Activated gamma-delta T cell (primary cell): ENCODE results near the gene CRYBG3.

ENCODE experiments used
- DNase-seq: peaks from one replicate; lab custom pipeline; 2025; lab: John Stamatoyannopoulos, UW

Gene CRYBG3

DNA sequence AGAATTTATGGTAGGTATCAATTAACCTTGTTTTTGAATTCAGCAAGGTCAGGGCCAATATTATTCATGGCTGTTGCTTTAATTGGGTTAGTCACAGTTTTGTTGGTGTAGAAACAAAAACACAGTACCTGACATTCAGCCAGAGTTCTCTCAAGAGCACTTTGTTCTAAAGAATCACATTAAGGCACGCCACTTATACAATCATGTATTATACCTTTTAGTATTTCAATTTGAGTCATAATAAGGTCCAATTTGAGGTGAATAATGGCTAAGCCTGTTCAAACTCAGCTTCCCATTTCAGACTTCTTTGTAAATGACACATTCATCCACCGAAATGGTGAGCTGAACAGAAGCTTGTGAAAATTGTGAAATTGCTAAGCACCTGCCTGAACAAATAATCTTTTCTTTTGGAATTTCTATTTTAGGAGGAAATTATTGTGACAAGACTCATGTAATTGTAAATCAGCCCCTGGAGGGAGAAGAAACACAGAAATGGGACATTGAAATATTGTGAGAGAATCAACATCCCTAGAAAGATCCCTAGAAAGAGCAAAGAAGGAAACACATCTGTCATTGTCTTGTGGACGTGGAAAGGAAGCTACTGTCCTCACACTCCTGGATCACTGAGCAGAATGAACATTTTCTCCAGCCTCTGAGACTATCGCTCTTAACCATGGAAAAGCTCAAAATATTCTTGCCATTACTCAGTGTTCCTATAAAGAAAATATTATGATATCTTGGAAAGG is 121.2 kb downstream of the CRYBG3 start:
- DNase-seq = no peak

GRCh38 chr3:97948351-97949109 is 126.7 kb downstream of the CRYBG3 start:
- no peak for DNase-seq

- DNase-seq = no peak
Measured at GRCh38 chr3:97949110-97949485, 127.3 kb downstream of the CRYBG3 start.

- DNase-seq = no peak
Measured at GRCh38 chr3:97949743-97950142, 127.9 kb downstream of the CRYBG3 start.

DNA sequence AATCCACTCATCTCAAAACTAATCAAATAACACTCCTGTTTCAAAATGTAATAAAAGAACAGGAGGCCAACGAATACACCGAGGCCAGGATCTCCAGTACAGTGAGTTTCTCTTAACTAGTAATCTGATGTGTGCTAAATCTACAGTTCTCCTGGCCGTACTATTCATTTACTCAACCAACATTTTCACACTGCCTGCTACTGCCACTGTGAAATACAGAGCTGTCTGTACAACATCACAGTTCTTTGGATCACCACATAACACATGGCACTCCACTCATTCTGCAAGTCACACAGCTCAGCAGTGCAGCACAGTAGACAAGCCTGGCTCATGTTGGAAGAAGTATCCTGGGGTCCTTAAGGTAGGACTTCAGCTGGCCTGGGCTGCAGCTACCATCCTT is 128.5 kb downstream of the CRYBG3 start:
- DNase-seq = no peak

DNA sequence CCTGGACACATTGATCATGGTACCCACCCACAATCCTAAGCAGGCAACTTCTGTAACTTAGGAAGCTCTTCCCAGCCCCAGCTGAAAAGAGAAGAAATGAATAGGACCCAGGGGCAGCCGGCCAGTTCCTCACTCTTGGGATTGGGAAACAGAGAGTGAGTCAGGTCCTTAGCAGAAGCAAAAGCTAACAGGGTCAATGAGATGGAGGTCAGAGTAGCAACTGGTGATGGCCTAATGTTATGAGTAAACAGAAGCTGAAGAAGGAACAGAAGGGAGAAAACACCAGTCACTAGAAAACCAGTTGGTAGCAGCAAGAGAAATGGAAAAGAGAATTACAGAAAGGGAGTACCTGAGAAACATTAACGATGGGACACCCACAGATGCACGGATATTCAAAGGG is 130.5 kb downstream of the CRYBG3 start:
- DNase-seq = no peak

- DNase-seq = no peak
Measured at GRCh38 chr3:97952872-97953271, 131.1 kb downstream of the CRYBG3 start.

- no peak for DNase-seq
Measured at GRCh38 chr3:97954228-97954827, 132.5 kb downstream of the CRYBG3 start.

DNA sequence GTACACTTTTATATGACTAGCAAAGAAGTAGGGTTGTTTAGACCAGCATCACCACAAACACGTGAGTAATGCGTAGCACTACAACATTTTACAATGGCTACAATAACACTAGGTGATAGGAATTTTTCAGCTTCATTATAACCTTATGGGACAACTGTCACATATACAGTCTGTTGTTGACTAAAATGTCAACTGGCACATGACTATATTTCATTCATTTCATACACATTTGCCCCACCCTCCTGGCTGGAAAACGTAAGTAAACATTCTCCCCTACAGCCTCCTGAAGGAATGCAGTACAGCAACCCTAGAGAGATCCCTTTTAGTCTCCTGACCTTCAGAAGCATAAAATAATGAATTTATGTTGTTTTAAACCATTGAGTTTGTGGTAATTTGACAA is 134.2 kb downstream of the CRYBG3 start:
- DNase-seq = no peak

DNA sequence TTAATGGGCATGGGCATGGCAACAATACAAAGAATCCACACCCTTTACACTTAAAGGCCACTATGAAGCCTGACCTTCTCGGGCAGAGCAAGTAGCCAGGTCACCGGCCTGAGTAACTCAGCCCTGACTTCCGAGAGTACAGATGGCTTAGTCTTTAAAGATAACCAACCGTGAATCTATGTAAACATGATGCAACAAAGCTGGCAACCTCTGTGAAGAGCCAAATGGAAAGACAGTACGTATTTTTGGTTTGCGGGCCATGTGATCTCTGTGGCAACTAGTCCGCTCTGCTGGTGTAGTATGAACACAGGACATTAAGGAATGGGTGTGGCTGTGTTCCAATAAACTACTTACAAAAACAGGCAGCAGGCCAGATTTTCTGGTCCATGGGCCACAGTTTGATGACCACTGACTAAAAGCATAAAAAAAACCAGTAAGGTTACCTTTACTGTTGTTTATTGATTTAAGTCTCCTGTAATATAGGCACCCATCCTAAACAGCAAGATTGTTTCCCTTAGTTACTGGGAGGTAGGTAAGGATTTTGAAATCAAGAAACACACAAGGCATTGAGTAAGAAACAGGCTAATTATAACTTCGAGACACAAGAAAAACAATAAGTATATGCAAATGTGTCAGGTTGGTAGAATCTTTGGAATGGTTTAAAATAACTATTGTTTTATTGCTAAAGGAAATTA is 136.0 kb downstream of the CRYBG3 start:
- DNase-seq = no peak

DNA sequence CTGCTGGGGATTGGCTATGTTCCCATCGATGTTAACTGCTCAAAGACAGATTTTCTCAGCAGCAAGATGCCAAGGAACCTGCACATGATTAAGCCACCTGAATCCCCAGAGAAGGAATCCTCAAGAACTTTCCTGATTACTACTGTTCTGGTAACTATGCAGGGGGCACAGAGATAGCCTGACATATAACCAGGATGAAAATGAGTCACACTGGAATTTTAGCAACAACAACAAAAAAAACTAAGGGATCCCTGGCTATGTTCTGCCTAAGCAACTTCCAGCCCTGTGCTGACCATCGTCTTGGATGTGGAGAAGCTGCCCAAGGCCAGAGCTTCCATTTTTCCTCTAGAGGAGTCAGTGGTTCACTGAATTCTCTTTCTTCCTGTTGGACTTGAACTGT is 136.6 kb downstream of the CRYBG3 start:
- no peak for DNase-seq

DNA sequence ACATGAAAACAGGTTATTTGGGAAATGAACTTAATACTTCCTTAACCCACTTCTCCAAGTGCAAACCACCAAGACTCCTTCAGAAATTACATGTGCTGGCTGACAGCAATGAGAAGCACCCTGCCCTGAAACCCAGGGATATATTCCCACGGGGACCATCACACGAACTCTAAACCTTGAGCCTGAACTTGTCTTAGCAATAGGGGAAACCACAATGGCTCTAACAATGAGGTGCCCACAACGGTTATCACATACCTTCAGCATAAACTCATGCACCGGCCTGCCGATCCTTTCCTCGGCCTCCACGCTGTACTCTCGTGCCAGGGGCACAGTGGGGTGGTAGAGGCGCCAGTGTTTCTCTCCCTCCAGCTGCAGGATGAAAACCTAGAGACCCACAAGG is 137.0 kb downstream of the CRYBG3 start:
- DNase-seq = no peak

DNA sequence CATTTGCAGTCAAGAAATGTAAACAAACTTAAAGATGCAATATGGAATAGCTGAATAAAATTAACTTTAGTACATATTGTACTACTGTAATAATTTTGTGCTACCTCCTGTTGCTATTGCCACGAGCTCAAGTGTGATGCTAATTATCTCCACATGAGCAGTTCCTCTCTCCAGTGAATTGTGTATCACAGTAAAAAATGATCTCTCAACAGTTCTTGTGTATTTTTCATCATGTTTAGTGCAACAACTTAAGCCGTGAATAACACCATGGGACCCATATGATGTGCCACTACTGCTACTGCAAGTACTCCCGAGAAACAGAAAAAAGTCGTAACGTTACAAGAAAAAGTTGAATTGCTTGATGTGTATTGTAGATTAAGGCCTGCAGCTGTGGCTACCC is 138.1 kb downstream of the CRYBG3 start:
- no peak for DNase-seq

- no peak for DNase-seq
Measured at GRCh38 chr3:97960551-97960950, 138.7 kb downstream of the CRYBG3 start.

DNA sequence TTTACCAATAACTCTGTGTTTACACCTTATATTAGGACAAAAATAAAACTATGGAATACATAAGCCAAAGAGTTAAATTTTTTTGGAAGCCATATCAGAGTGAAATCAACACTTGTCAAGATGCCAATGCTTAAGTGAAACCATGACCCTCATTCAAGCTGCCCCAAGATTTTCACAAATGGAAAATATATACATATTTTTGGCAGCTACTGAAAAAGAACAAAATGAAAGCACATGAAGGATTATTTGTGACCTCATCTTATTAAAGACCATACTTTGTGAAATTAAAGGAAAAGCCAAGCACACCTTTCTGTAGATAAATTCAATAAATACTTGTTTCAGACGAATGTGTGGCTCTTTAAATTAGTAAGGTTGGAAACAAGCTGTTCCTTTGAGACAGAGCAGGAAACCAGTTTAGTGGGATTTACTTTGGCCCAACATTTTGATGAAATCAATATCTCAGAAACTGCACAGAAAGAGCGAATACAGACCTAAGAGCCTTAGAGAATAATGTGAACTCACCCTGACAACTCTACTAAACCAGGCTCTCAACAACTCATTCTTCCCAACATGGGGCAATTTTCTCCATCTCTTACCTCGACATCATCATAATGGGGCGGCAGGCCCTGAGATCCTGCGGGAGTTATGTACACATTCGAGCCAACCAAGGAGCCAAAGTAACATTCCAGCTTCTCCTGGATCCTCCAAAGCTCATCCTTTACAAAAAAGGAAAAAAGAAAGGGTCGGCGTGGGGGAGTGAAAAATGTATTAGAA is 139.4 kb downstream of the CRYBG3 start:
- DNase-seq = no peak

DNA sequence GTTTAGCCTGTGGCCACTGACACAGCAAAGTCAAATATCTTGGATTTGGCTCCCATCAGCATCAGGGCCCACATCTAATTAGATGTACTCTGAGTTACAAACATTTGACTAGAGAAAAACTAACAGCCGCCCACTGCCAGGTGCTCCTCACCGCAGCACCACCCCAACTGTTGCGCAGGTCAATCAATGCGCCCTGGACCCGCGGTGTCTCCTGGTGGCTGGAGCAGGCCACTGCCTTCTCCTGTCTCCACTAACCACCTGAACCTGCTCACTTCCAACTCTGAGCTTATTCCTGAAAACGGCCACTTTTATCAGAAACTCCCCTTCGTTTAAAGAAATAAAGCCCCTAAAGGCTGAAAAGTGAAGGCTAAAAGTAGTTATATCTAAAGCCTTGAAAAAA is 146.2 kb downstream of the CRYBG3 start:
- DNase-seq = no peak

DNA sequence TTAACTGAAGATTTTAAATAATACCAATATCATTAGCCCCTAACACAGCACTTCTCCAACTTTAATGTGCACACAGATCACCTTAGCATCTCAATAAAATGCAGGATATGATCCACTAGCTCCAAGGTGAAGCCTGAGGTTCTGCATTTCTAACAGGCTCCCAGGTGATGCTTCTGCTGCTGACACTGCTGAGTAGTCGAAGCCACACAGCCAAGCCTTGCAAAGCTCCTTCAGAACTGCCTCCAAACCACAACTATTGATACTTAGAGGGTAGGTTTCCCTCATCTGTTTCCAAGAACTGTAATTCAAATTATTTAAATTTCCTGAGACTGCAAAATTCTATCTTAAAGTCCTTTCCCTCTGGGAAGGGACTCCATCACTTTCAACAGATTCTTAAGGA is 146.6 kb downstream of the CRYBG3 start:
- no peak for DNase-seq

DNA sequence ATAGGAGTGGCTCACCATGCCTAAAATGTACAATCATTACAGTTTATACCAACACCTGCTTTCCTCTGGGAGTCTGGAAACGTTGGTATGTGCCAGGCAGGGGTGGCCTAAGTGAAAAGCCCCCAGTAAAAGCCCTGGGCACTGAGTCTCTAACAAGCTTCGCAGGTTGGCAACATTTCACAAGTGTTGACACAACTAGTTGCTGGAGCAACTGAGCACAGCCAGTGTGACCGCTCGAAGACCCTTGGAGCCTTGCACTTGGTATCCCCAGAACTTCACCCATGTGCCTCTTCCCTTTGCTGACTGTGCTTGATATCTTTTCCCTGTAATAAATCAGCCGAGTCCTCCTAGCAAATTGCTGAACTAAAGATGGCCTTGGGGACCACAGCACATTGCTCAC is 147.7 kb downstream of the CRYBG3 start:
- DNase-seq = no peak

DNA sequence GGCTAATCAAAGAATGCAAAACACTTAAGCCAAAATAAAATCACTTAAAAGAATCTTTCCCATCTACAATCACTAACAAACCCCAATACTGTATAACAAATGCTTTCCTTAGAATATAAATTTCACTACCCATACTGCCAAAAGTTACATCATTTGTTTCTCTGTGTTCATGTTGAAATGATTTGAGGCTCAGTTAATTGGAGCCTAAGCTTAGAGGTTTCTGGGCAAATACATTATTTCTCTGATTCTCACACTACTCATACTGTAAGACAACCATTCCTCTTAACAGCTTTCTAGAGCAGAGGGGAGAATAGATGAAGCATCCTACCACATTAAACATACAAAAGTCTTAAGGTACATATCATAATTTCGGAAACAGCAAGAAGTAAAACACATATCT is 148.3 kb downstream of the CRYBG3 start:
- DNase-seq = no peak

DNA sequence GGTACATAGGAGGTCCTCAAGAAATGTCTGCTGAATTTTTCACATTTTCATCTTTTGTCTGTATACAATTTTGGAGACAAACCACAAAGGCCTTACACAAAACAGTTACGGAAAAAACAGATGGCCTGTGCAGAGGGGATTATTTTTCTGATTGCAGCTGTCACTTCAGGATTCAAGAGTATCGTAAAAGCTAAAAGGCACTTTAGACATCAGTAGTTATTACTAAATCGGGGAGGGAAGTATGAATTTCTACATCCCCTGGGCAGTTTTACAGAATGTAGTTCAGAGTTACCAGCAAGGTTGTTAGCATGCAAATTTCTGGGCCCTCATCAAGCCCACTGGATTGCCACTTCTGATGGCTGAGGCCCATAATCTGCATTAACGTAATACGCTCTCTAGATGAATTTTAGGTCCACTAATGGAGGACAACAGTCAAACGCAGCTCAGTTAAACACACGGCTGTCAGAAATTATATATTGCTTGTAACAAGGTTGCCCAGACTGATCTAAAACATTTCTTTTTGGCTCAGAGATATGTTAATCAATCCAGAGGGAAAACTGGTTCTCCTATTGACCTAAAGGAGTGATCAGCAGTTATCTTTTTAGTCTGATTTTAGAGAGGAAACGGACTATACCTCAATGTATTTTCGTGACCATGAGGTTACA is 149.3 kb downstream of the CRYBG3 start:
- no peak for DNase-seq
